Measurements from ENCODE around the gene CX3CL1.
"Not testable (repeated sequence)": the region's sequence is repeated elsewhere in the genome, so short reads cannot be mapped to it uniquely, and the experiment has no call there.

Gene CX3CL1

GRCh38 chr16:57335366-57335765, 36.9 kb upstream of the CX3CL1 start:
- H3K4me3 ChIP-seq (ENCODE audit: low read length): no peak overlapping the region
- no peak for DNase-seq (ENCODE audit: low read depth)
- TF ChIP-seq, protein P1, sequence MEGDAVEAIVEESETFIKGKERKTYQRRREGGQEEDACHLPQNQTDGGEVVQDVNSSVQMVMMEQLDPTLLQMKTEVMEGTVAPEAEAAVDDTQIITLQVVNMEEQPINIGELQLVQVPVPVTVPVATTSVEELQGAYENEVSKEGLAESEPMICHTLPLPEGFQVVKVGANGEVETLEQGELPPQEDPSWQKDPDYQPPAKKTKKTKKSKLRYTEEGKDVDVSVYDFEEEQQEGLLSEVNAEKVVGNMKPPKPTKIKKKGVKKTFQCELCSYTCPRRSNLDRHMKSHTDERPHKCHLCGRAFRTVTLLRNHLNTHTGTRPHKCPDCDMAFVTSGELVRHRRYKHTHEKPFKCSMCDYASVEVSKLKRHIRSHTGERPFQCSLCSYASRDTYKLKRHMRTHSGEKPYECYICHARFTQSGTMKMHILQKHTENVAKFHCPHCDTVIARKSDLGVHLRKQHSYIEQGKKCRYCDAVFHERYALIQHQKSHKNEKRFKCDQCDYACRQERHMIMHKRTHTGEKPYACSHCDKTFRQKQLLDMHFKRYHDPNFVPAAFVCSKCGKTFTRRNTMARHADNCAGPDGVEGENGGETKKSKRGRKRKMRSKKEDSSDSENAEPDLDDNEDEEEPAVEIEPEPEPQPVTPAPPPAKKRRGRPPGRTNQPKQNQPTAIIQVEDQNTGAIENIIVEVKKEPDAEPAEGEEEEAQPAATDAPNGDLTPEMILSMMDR (IDR thresholded peaks at IDR 0.05; ENCODE audit: insufficient read depth, low read depth, low read length, missing control alignments): no peak

- H3K4me3 ChIP-seq (ENCODE audit: low read length): no peak overlapping the region
- TF ChIP-seq, protein P1 (IDR thresholded peaks at IDR 0.05; ENCODE audit: insufficient read depth, low read depth, low read length, missing control alignments): no peak
These were observed 31.2 kb upstream of the CX3CL1 start for GRCh38 chr16:57341062-57341440.

GRCh38 chr16:57341441-57342303, 30.6 kb upstream of the CX3CL1 start:
- TF ChIP-seq, protein P1 (IDR thresholded peaks at IDR 0.05; ENCODE audit: insufficient read depth, low read depth, low read length, missing control alignments): no peak
- no peak overlapping the region for H3K4me3 ChIP-seq (ENCODE audit: low read length)
- peak; percentile 100 for DNase-seq (ENCODE audit: low read depth)

More at GRCh38 chr16:57341062-57341440, 31.2 kb upstream of the CX3CL1 start:
- no peak for DNase-seq (ENCODE audit: low read depth)

DNA sequence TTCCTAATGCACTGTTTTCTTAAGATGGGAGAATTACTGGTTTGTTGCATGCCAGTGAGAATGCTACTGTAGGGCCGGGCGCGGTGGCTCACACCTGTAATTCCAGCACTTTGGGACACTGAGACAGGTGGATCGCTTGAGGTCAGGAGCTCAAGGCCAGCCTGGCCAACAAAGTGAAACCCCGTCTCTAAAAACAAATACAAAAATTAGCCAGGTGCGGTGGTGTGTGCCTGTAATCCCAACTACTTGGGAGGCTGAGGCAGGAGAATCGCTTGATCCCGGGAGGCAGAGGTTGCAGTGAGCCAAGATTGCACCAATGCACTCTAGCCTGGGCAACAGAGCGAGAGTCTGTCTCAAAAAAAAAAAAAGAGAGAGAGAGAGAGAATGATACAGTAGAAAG, 29.7 kb upstream of the CX3CL1 start:
- DNase-seq (ENCODE audit: low read depth); H3K4me3 ChIP-seq (ENCODE audit: low read length): not testable (repeated sequence)

DNA sequence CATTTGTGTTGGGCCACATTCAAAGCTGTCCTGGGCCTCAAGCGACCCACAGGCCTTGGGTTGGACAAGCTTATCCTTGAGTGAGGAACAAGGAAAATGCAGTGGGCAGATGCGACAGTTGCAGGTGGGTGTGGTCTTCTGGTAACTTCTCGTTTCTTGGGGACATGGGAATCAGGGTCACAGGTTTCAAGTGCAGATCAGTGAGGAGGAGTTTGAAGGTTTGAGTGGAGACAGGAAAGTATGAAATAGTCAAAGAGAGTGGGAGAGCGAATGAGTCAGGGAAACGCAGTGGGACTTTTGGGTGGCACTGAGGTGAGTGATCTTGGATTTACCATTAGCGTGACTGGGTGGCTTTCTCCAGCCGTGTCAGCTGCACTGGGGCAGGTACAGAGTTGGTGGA, 29.1 kb upstream of the CX3CL1 start:
- no peak overlapping the region for H3K4me3 ChIP-seq (ENCODE audit: low read length)
- no peak for DNase-seq (ENCODE audit: low read depth)
- TF ChIP-seq, protein P1 (IDR thresholded peaks at IDR 0.05; ENCODE audit: insufficient read depth, low read depth, low read length, missing control alignments): no peak

DNA sequence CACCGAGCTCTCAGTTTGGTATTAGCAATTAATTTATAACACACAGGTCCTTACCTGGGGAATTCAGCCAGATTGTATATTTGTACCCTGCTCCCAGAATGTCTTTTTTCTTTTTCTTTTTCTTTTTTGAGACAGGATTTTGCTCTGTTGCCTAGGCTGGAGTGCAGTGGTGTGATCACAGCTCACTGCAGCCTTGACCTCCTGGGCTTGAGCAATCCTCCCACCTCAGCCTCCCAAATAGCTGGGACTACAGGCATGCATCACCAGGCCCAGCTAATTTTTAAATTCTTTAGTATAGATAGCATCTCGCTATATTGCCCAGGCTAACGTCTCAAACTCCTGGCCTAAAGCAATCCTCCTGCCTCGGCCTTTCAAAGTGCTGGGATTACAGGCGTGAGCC, 28.2 kb upstream of the CX3CL1 start:
- DNase-seq (ENCODE audit: low read depth): not testable (repeated sequence)

DNA sequence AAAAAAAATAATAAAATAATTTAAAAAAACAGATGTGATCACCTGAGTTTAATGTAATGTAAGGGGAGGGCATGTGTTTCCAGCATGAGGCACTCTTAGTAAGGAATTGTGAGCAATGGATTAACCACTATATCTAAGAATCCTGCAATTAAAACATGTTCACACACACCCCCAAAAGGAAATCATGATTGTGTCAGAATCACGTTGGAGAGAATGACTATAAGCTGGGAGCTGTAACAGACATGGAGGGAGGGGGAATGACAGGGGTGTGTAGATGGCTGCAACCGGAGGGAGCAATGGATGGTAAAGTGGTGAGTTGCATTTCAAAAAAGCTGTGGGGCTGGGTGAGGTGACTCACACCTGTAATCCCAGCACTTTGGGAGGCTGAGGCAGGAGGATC, 27.3 kb upstream of the CX3CL1 start:
- H3K4me3 ChIP-seq (ENCODE audit: low read length): no peak overlapping the region
- peak; percentile 67 for DNase-seq (ENCODE audit: low read depth)
- TF ChIP-seq, protein P1 (IDR thresholded peaks at IDR 0.05; ENCODE audit: insufficient read depth, low read depth, low read length, missing control alignments): no peak

More for the DNA sequence above, 28.2 kb upstream of the CX3CL1 start:
- H3K4me3 ChIP-seq (ENCODE audit: low read length): not testable (repeated sequence)

DNA sequence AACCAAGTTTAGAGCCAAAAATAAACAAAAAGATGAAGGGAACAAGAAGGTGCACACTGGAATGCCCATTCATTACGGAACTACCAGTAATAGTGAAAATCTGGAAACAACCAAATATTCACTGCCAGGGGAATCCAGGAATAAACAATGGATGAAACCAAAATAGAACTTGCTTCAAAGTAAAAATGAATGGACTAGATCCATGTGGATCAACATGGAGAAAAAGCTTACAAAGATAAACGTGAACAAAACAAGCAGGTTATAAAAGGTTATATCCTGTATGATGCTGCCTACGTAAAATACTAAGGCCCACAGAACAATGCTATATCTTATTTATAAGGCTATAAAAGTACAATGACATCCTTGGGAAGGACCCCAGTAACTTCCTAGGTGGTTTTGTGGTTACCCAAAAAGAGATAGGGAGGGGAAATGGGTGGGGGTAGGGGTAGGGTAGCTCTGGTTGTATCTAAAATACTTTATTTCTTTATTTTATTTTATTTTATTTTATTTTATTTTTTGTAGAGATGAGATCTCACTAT, 26.6 kb upstream of the CX3CL1 start:
- TF ChIP-seq, protein P1 (IDR thresholded peaks at IDR 0.05; ENCODE audit: insufficient read depth, low read depth, low read length, missing control alignments): no peak
- DNase-seq (ENCODE audit: low read depth): no peak
- no peak overlapping the region for H3K4me3 ChIP-seq (ENCODE audit: low read length)

Measured in epithelial cell of esophagus (primary cell).